Measurements from ENCODE around the gene DAGLA. TPM values are rescaled to one million over a fixed set of nuclear protein-coding genes. Genes with fewer than 3 reads are reported as not detected.
A peak's percentile ranks its signal among the peaks of the same experiment; 100 is the strongest.

The DAGLA gene
- total RNA-seq, 1 experiment from 2014 or later: 9.5 TPM

GRCh38 chr11:61777234-61778090 is 97.3 kb downstream of the DAGLA start:
- Histone ChIP-seq H3K36me3 (ENCODE audit: control insufficient read depth, insufficient read depth, low read length) (peaks cover 6% of the 10 kb centered on the region), H3K9me3 (no peaks in the 10 kb centered on the region), H3K4me3 (ENCODE audit: low read depth, low read length) (no peak overlapping the region), H3K27me3 (replicated peaks; ENCODE audit: control insufficient read depth, insufficient read depth, low read length) (no peaks in the 10 kb centered on the region), H3K4me1 (no peaks in the 10 kb centered on the region)
- peaks cover 7% of the 10 kb centered on the region for H3K4me1 Mint-ChIP-seq (ENCODE audit: low read depth, unreplicated experiment)
- DNase-seq: no peak
- H3K9me3 Mint-ChIP-seq (ENCODE audit: unreplicated experiment): no peaks in the 10 kb centered on the region
- ChIA-PET POLR2A (no interaction called here), CTCF (interaction anchor here (2.3 kb wide), 1 partner anchor 20 kb away, joined by 6 read pairs; no protein-coding TSS in a partner anchor)
- H3K27me3 Mint-ChIP-seq (ENCODE audit: insufficient read depth, unreplicated experiment): no peaks in the 10 kb centered on the region
- H3K4me3 Mint-ChIP-seq (ENCODE audit: unreplicated experiment): no peak overlapping the region
- intact Hi-C loops (cut with micrococcal nuclease; ENCODE audit: unreplicated experiment): no loop called here
- TF ChIP-seq, protein P1, sequence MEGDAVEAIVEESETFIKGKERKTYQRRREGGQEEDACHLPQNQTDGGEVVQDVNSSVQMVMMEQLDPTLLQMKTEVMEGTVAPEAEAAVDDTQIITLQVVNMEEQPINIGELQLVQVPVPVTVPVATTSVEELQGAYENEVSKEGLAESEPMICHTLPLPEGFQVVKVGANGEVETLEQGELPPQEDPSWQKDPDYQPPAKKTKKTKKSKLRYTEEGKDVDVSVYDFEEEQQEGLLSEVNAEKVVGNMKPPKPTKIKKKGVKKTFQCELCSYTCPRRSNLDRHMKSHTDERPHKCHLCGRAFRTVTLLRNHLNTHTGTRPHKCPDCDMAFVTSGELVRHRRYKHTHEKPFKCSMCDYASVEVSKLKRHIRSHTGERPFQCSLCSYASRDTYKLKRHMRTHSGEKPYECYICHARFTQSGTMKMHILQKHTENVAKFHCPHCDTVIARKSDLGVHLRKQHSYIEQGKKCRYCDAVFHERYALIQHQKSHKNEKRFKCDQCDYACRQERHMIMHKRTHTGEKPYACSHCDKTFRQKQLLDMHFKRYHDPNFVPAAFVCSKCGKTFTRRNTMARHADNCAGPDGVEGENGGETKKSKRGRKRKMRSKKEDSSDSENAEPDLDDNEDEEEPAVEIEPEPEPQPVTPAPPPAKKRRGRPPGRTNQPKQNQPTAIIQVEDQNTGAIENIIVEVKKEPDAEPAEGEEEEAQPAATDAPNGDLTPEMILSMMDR (IDR thresholded peaks at IDR 0.05; ENCODE audit: insufficient read depth in 1 of 2, low read depth in 1 of 2, low read length in 1 of 2, severe bottlenecking in 1 of 2, unreplicated experiment in 1 of 2): no peak
- peak overlapping the region; percentile 80 for H3K27ac Mint-ChIP-seq (ENCODE audit: unreplicated experiment)
- no TSS peak for BruUV-seq (replicated peaks)
- H3K36me3 Mint-ChIP-seq (ENCODE audit: insufficient read depth, unreplicated experiment): peaks cover 84% of the 10 kb centered on the region

GRCh38 chr11:61778357-61778886 is 98.2 kb downstream of the DAGLA start:
- no peaks in the 10 kb centered on the region for H3K9me3 ChIP-seq
- ChIA-PET CTCF (interaction anchor here (1.1 to 2.3 kb wide), 3 partner anchors 10 to 31 kb away, joined by 3 to 8 read pairs (median 6); no protein-coding TSS in a partner anchor), POLR2A (no interaction called here)
- Mint-ChIP-seq H3K27me3 (ENCODE audit: insufficient read depth, unreplicated experiment) (no peaks in the 10 kb centered on the region), H3K4me3 (ENCODE audit: unreplicated experiment) (no peak overlapping the region), H3K36me3 (ENCODE audit: insufficient read depth, unreplicated experiment) (peaks cover 85% of the 10 kb centered on the region), H3K27ac (ENCODE audit: unreplicated experiment) (peak overlapping the region; percentile 80), H3K9me3 (ENCODE audit: unreplicated experiment) (no peaks in the 10 kb centered on the region), H3K4me1 (ENCODE audit: low read depth, unreplicated experiment) (peaks cover 1% of the 10 kb centered on the region)
- H3K4me3 ChIP-seq (ENCODE audit: low read depth, low read length): no peak overlapping the region
- TF ChIP-seq, protein P1 (IDR thresholded peaks at IDR 0.05; ENCODE audit: insufficient read depth in 1 of 2, low read depth in 1 of 2, low read length in 1 of 2, severe bottlenecking in 1 of 2, unreplicated experiment in 1 of 2): no peak
- intact Hi-C loops (cut with micrococcal nuclease; ENCODE audit: unreplicated experiment): no loop called here
- H3K4me1 ChIP-seq: no peaks in the 10 kb centered on the region
- H3K27me3 ChIP-seq (replicated peaks; ENCODE audit: control insufficient read depth, insufficient read depth, low read length): no peaks in the 10 kb centered on the region
- no TSS peak for BruUV-seq (replicated peaks)
- H3K36me3 ChIP-seq (ENCODE audit: control insufficient read depth, insufficient read depth, low read length): peaks cover 7% of the 10 kb centered on the region
- no peak for DNase-seq

GRCh38 chr11:61778920-61779650 is 98.9 kb downstream of the DAGLA start:
- Mint-ChIP-seq H3K27ac (ENCODE audit: unreplicated experiment) (peak overlapping the region; percentile 80), H3K4me3 (ENCODE audit: unreplicated experiment) (no peak overlapping the region), H3K4me1 (ENCODE audit: low read depth, unreplicated experiment) (no peaks in the 10 kb centered on the region), H3K9me3 (ENCODE audit: unreplicated experiment) (no peaks in the 10 kb centered on the region), H3K27me3 (ENCODE audit: insufficient read depth, unreplicated experiment) (no peaks in the 10 kb centered on the region), H3K36me3 (ENCODE audit: insufficient read depth, unreplicated experiment) (peaks cover 85% of the 10 kb centered on the region)
- TF ChIP-seq, protein P1 (IDR thresholded peaks at IDR 0.05; ENCODE audit: insufficient read depth in 1 of 2, low read depth in 1 of 2, low read length in 1 of 2, severe bottlenecking in 1 of 2, unreplicated experiment in 1 of 2): no peak
- Histone ChIP-seq H3K27me3 (replicated peaks; ENCODE audit: control insufficient read depth, insufficient read depth, low read length) (no peaks in the 10 kb centered on the region), H3K36me3 (ENCODE audit: control insufficient read depth, insufficient read depth, low read length) (peaks cover 7% of the 10 kb centered on the region), H3K4me1 (no peaks in the 10 kb centered on the region), H3K9me3 (no peaks in the 10 kb centered on the region), H3K4me3 (ENCODE audit: low read depth, low read length) (no peak overlapping the region)
- ChIA-PET CTCF (interaction anchor here (1.0 to 2.3 kb wide), 4 partner anchors 9 to 31 kb away, joined by 3 to 8 read pairs (median 4); no protein-coding TSS in a partner anchor), POLR2A (no interaction called here)
- DNase-seq: no peak
- BruUV-seq (replicated peaks): no TSS peak
- intact Hi-C loops (cut with micrococcal nuclease; ENCODE audit: unreplicated experiment): no loop called here
